Measurements from ENCODE around the gene WIPF3.

The WIPF3 gene

GRCh38 chr7:29806208-29806994 is at the start of gene WIPF3:
Gene WIPF3, plus strand, starts transcription at chr7:29806508. Its CDS starts 28,217 bp downstream, at chr7:29834725.
- DNase-seq (ENCODE audit: low read depth in 2 of 2, low spot score in 1 of 2) = no peak

- no peak for DNase-seq (ENCODE audit: low read depth in 2 of 2, low spot score in 1 of 2)
Measured at GRCh38 chr7:29763266-29763665, 43.0 kb upstream of the WIPF3 start.

GRCh38 chr7:29764227-29764626 is 42.1 kb upstream of the WIPF3 start:
- DNase-seq (ENCODE audit: low read depth in 2 of 2, low spot score in 1 of 2) = no peak

GRCh38 chr7:29765490-29765889 is 40.8 kb upstream of the WIPF3 start:
- no peak for DNase-seq (ENCODE audit: low read depth in 2 of 2, low spot score in 1 of 2)

GRCh38 chr7:29770371-29770770 is 35.9 kb upstream of the WIPF3 start:
- no peak for DNase-seq (ENCODE audit: low read depth in 2 of 2, low spot score in 1 of 2)

- no peak for DNase-seq (ENCODE audit: low read depth in 2 of 2, low spot score in 1 of 2)
Measured at GRCh38 chr7:29771081-29771816, 35.1 kb upstream of the WIPF3 start.

GRCh38 chr7:29779017-29779416 is 27.3 kb upstream of the WIPF3 start:
- DNase-seq (ENCODE audit: low read depth in 2 of 2, low spot score in 1 of 2) = no peak

- no peak for DNase-seq (ENCODE audit: low read depth in 2 of 2, low spot score in 1 of 2)
Measured at GRCh38 chr7:29780346-29780745, 26.0 kb upstream of the WIPF3 start.

- no peak for DNase-seq (ENCODE audit: low read depth in 2 of 2, low spot score in 1 of 2)
Measured at GRCh38 chr7:29783671-29784070, 22.6 kb upstream of the WIPF3 start.

- DNase-seq (ENCODE audit: low read depth in 2 of 2, low spot score in 1 of 2) = no peak
Measured at GRCh38 chr7:29793507-29793906, 12.8 kb upstream of the WIPF3 start.

- no peak for DNase-seq (ENCODE audit: low read depth in 2 of 2, low spot score in 1 of 2)
Measured at GRCh38 chr7:29794959-29795629, 11.2 kb upstream of the WIPF3 start.

GRCh38 chr7:29795696-29796580 is 10.4 kb upstream of the WIPF3 start:
- no peak for DNase-seq (ENCODE audit: low read depth in 2 of 2, low spot score in 1 of 2)

- no peak for DNase-seq (ENCODE audit: low read depth in 2 of 2, low spot score in 1 of 2)
Measured at GRCh38 chr7:29797112-29797944, 9.0 kb upstream of the WIPF3 start.

- no peak for DNase-seq (ENCODE audit: low read depth in 2 of 2, low spot score in 1 of 2)
Measured at GRCh38 chr7:29798422-29798821, 7.9 kb upstream of the WIPF3 start.

- DNase-seq (ENCODE audit: low read depth in 2 of 2, low spot score in 1 of 2) = no peak
Measured at GRCh38 chr7:29801929-29802328, 4.4 kb upstream of the WIPF3 start.

- DNase-seq (ENCODE audit: low read depth in 2 of 2, low spot score in 1 of 2) = no peak
Measured at GRCh38 chr7:29805031-29805430, 1.3 kb upstream of the WIPF3 start.

- DNase-seq (ENCODE audit: low read depth in 2 of 2, low spot score in 1 of 2) = no peak
Measured at GRCh38 chr7:29805886-29806207, 461 bp upstream of the WIPF3 start.

- DNase-seq (ENCODE audit: low read depth in 2 of 2, low spot score in 1 of 2) = no peak
Measured at GRCh38 chr7:29806995-29807841, 910 bp downstream of the WIPF3 start.

- DNase-seq (ENCODE audit: low read depth in 2 of 2, low spot score in 1 of 2) = no peak
Measured at GRCh38 chr7:29808075-29808801, 1.9 kb downstream of the WIPF3 start.

Data from stimulated activated CD8-positive, alpha-beta memory T cell treated with anti-CD3 and anti-CD28 coated beads, Interleukin-4, amount 100 ng/mL, for 4 hours (primary cell).